HepG2 (cell line): ENCODE results near the gene RPS10. TPM values are rescaled to one million over a fixed set of nuclear protein-coding genes. Genes with fewer than 3 reads are reported as not detected.
A peak's percentile ranks its signal among the peaks of the same experiment; 100 is the strongest.

Experiments
- ARID4A ChIP-seq: sonication (generic); formaldehyde crosslinking; IDR thresholded peaks from 2 replicates; pipeline ENCODE4 v1.5.0; 2020; ENCODE audit warnings: mild to moderate bottlenecking, missing genetic modification reagents, borderline replicate concordance
- DMAP1 ChIP-seq: IDR thresholded peaks from 2 replicates; pipeline ENCODE4 v1.6.1; 2016
- ELF1 ChIP-seq: sonication (generic); formaldehyde crosslinking; IDR thresholded peaks from 2 replicates; pipeline ENCODE4 v1.4.0; 2020; ENCODE audit warnings: missing genetic modification reagents
- FOXC1 ChIP-seq: sonication (generic); formaldehyde crosslinking; IDR thresholded peaks from 2 replicates; pipeline ENCODE4 v1.8.0; 2022; ENCODE audit warnings: mild to moderate bottlenecking, missing genetic modification reagents, borderline replicate concordance
- FOXP4 ChIP-seq: sonication (generic); formaldehyde crosslinking; IDR thresholded peaks from 2 replicates; pipeline ENCODE4 v1.4.0; 2020; ENCODE audit warnings: missing genetic modification reagents
- MAZ ChIP-seq, 2 experiments: sonication (generic) in 1 of 2; formaldehyde crosslinking in 1 of 2; IDR thresholded peaks; 2 replicates each; pipeline versions ENCODE4 v1.5.0 to v1.6.1; 2012 to 2020; ENCODE audit warnings: low read depth in 2 of 2, mild to moderate bottlenecking in 2 of 2, borderline replicate concordance in 1 of 2, improper control_type of control experiment in 1 of 2, low read length in 1 of 2, missing genetic modification reagents in 1 of 2, moderate library complexity in 1 of 2
- ZFP90 ChIP-seq: sonication (generic); formaldehyde crosslinking; IDR thresholded peaks from 2 replicates; pipeline ENCODE4 v1.8.0; 2022; ENCODE audit warnings: missing genetic modification reagents, mild to moderate bottlenecking, inconsistent platforms, borderline replicate concordance
- ZKSCAN5 ChIP-seq: sonication (generic); formaldehyde crosslinking; IDR thresholded peaks from 2 replicates; pipeline ENCODE4 v1.5.1; 2020; ENCODE audit warnings: mild to moderate bottlenecking, missing genetic modification reagents
- ZKSCAN8 ChIP-seq: IDR thresholded peaks from 2 replicates; pipeline ENCODE4 v1.6.1; 2016; ENCODE audit warnings: borderline replicate concordance, missing genetic modification reagents, missing compliant biosample characterization
- ZNF17 ChIP-seq: sonication (generic); formaldehyde crosslinking; IDR thresholded peaks from 2 replicates; pipeline ENCODE4 v1.5.0; 2020; ENCODE audit warnings: mild to moderate bottlenecking, missing genetic modification reagents
- ZNF460 ChIP-seq: sonication (generic); formaldehyde crosslinking; IDR thresholded peaks from 2 replicates; pipeline ENCODE4 v1.5.1; 2020; ENCODE audit warnings: missing genetic modification reagents, mild to moderate bottlenecking, borderline replicate concordance
- ZNF816 ChIP-seq: sonication (generic); formaldehyde crosslinking; IDR thresholded peaks from 2 replicates; pipeline ENCODE4 v1.8.0; 2022; ENCODE audit warnings: missing genetic modification reagents, mild to moderate bottlenecking, borderline replicate concordance
- ZNF850 ChIP-seq: sonication (generic); formaldehyde crosslinking; conservative IDR thresholded peaks from 2 replicates; pipeline ENCODE4 v1.9.0; 2021; ENCODE audit warnings: mild to moderate bottlenecking, missing genetic modification reagents
- polyA plus RNA-seq, 8 experiments: library from polyadenylated mRNA; depleted of rRNA in 3 of 8; stranded (reverse) in 7 of 8; unstranded in 1 of 8; fragments of >200 nt; fragmentation: Illumina TruSeq in 4 of 8; extraction: Trizol in 4 of 8; gene quantifications; 2 replicates each; pipeline versions ENCODE4 v1.2.1 to v1.2.3, GENCODE V29; 2011 to 2016; ENCODE audit warnings: low read depth in 4 of 8, missing spikeins in 1 of 8, mixed read lengths in 1 of 8; ENCODE audit not compliant: insufficient read depth in 1 of 8
- total RNA-seq, 5 experiments: library from RNA; depleted of rRNA; stranded (reverse); fragments of >200 nt; fragmentation: Illumina TruSeq; extraction: Trizol; gene quantifications; 2 replicates each; pipeline ENCODE4 v1.2.3, GENCODE V29; 2016; ENCODE audit warnings: low read depth in 1 of 5
- TF ChIP-seq, protein P1 (sequence below): sonication (generic); formaldehyde crosslinking; IDR thresholded peaks from 2 replicates; pipeline ENCODE4 v1.4.0; 2020; ENCODE audit warnings: missing genetic modification reagents, borderline replicate concordance
- TF ChIP-seq, protein P2 (sequence below), 2 experiments: fragments of 450-650 bp in 1 of 2; sonication (generic) in 1 of 2; formaldehyde crosslinking; IDR thresholded peaks; 2 replicates each; pipeline versions ENCODE4 v1.5.0 to v1.8.0; 2020 to 2022; ENCODE audit warnings: mild to moderate bottlenecking in 1 of 2, missing genetic modification reagents in 1 of 2

The RPS10 gene
- total and polyA plus RNA-seq, 2 of the 13 experiments (the other 11 are each of a cell fraction or from before 2014, with no cell fraction given): 2,909 to 4,648 TPM

GRCh38 chr6:34425498-34426410 lies at the start of gene RPS10 (continued):
- TF ChIP-seq MAZ (IDR thresholded peaks at IDR 0.05; ENCODE audit: borderline replicate concordance, low read depth, low read length) (0 out of 2 replicates have a peak, but pooled peaks have one; percentile 29), MAZ (CRISPR knock-in tag; IDR thresholded peaks at IDR 0.05; ENCODE audit: low read depth) (peak; percentile 85), ZNF460 (no peak; the same call in 1 of the 2 replicates), ZNF850 (CRISPR knock-in tag) (no peak; the same call in 1 of the 2 replicates), ELF1 (CRISPR knock-in tag) (peak; percentile 96), FOXC1 (CRISPR knock-in tag) (peak; percentile 62; the same call in 1 of the 2 replicates), ZKSCAN5 (no peak), ARID4A (CRISPR knock-in tag) (peak; percentile 82; the same call in 1 of the 2 replicates), ZFP90 (0 out of 2 replicates have a peak, but pooled peaks have one; percentile 84), ZNF17 (CRISPR knock-in tag) (no peak), FOXP4 (CRISPR knock-in tag) (no peak), ZKSCAN8 (CRISPR knock-in tag) (peak; percentile 55; the same call in 1 of the 2 replicates), ZNF816 (CRISPR knock-in tag) (peak; percentile 57; the same call in 1 of the 2 replicates), DMAP1 (peak; percentile 97)
- TF ChIP-seq, protein P1, sequence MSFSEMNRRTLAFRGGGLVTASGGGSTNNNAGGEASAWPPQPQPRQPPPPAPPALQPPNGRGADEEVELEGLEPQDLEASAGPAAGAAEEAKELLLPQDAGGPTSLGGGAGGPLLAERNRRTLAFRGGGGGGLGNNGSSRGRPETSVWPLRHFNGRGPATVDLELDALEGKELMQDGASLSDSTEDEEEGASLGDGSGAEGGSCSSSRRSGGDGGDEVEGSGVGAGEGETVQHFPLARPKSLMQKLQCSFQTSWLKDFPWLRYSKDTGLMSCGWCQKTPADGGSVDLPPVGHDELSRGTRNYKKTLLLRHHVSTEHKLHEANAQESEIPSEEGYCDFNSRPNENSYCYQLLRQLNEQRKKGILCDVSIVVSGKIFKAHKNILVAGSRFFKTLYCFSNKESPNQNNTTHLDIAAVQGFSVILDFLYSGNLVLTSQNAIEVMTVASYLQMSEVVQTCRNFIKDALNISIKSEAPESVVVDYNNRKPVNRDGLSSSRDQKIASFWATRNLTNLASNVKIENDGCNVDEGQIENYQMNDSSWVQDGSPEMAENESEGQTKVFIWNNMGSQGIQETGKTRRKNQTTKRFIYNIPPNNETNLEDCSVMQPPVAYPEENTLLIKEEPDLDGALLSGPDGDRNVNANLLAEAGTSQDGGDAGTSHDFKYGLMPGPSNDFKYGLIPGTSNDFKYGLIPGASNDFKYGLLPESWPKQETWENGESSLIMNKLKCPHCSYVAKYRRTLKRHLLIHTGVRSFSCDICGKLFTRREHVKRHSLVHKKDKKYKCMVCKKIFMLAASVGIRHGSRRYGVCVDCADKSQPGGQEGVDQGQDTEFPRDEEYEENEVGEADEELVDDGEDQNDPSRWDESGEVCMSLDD (CRISPR knock-in tag): no peak
- TF ChIP-seq, protein P2, sequence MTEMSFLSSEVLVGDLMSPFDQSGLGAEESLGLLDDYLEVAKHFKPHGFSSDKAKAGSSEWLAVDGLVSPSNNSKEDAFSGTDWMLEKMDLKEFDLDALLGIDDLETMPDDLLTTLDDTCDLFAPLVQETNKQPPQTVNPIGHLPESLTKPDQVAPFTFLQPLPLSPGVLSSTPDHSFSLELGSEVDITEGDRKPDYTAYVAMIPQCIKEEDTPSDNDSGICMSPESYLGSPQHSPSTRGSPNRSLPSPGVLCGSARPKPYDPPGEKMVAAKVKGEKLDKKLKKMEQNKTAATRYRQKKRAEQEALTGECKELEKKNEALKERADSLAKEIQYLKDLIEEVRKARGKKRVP (CRISPR knock-in tag; IDR thresholded peaks at IDR 0.05): peak in 1 of 2 experiments; percentile 31; a peak in 1 of 4 replicates
